Activated T-helper 17 cell treated with anti-CD3 and anti-CD28 coated beads, Interleukin-2, amount 50 U/mL, for 72 hours (primary cell): ENCODE data around the gene EHBP1. TPM values are rescaled to one million over a fixed set of nuclear protein-coding genes. Genes with fewer than 3 reads are reported as not detected.
"Not testable (repeated sequence)": the region's sequence is repeated elsewhere in the genome, so short reads cannot be mapped to it uniquely, and the experiment has no call there.

Source experiments
- ATAC-seq: fragments of 150-1000 bp; cut with Tn5 transposase; replicated peaks from 2 replicates; pipeline ENCODE4 v1.10.0; 2021; ENCODE audit warnings: mild to moderate bottlenecking, moderate library complexity
- H3K27ac Mint-ChIP-seq: one replicate; pipeline ENCODE4 v1.8.0; 2022; ENCODE audit warnings: mixed read lengths
- H3K27me3 Mint-ChIP-seq: one replicate; pipeline ENCODE4 v1.8.0; 2022; ENCODE audit warnings: mixed read lengths
- H3K36me3 Mint-ChIP-seq: one replicate; pipeline ENCODE4 v1.8.0; 2022; ENCODE audit warnings: low read depth, mild to moderate bottlenecking, mixed read lengths
- H3K4me1 Mint-ChIP-seq: one replicate; pipeline ENCODE4 v1.8.0; 2022; ENCODE audit warnings: mixed read lengths
- H3K4me3 Mint-ChIP-seq: one replicate; pipeline ENCODE4 v1.8.0; 2022; ENCODE audit warnings: mild to moderate bottlenecking, mixed read lengths
- H3K9me3 Mint-ChIP-seq: one replicate; pipeline ENCODE4 v1.8.0; 2022; ENCODE audit warnings: mixed read lengths
- total RNA-seq, 2 donors: library from RNA; stranded (reverse); gene quantifications; one replicate each; pipeline ENCODE4 v1.2.3, GENCODE V29; 2022

Gene EHBP1
- total RNA-seq, 2 donors from 2014 or later: 21.5 to 22.0 TPM

DNA sequence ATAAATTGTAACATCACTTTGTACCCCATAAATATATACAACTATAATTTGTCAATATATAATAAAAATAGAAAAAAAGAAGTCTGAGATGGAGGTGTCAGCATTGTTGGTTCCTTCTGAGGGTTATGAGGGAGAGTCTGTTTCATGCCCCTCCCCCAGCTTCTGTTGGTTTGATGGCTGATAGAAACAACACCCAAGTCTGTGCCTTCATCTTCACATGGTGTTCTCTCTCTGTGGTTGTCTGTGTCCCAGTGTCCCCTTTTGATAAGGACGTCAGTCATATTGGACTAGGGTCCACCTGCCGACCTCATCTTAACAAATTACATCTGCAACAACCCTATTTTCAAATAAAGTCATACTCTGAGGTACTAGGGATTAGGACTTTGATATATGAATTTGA is 20.3 kb upstream of the EHBP1 start:
- no peak overlapping the region for H3K27ac Mint-ChIP-seq
- ATAC-seq: no peak
- no peaks in the 10 kb centered on the region for H3K4me1 Mint-ChIP-seq
- no peaks in the 10 kb centered on the region for H3K9me3 Mint-ChIP-seq
- no peaks in the 10 kb centered on the region for H3K36me3 Mint-ChIP-seq
- no peak overlapping the region for H3K4me3 Mint-ChIP-seq
- peaks cover 24% of the 10 kb centered on the region for H3K27me3 Mint-ChIP-seq

GRCh38 chr2:62686012-62686685 is 19.4 kb upstream of the EHBP1 start:
- Mint-ChIP-seq H3K27ac (no peak overlapping the region), H3K4me3 (no peak overlapping the region), H3K27me3 (peaks cover 20% of the 10 kb centered on the region), H3K36me3 (no peaks in the 10 kb centered on the region), H3K9me3 (no peaks in the 10 kb centered on the region), H3K4me1 (no peaks in the 10 kb centered on the region)
- ATAC-seq: no peak

DNA sequence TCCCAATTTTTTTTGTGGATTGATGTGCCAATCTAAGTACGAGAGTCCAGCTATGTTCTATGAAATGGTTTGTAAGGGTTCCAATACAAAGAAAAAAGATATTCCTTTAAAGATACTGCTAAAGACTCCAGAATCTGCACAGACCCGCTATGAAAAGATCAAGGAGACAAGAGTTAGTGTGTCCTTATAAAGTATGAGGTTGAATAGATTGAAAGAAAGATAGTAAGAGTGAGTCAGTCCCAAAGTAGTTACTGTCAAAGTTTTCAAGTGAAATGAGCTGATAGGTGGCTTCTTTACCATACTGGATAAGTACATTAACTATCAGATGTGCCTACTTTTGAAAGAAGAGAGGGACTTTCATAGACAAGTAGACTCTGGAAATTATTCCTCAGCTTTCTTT is 17.9 kb upstream of the EHBP1 start:
- no peak for ATAC-seq
- no peak overlapping the region for H3K27ac Mint-ChIP-seq
- no peak overlapping the region for H3K4me3 Mint-ChIP-seq
- H3K36me3 Mint-ChIP-seq: no peaks in the 10 kb centered on the region
- peaks cover 15% of the 10 kb centered on the region for H3K27me3 Mint-ChIP-seq
- no peaks in the 10 kb centered on the region for H3K9me3 Mint-ChIP-seq
- no peaks in the 10 kb centered on the region for H3K4me1 Mint-ChIP-seq

- Mint-ChIP-seq H3K4me1 (no peaks in the 10 kb centered on the region), H3K27ac (no peak overlapping the region), H3K9me3 (no peaks in the 10 kb centered on the region), H3K36me3 (no peaks in the 10 kb centered on the region), H3K27me3 (peaks cover 22% of the 10 kb centered on the region), H3K4me3 (no peak overlapping the region)
- ATAC-seq: no peak
These were observed 16.7 kb upstream of the EHBP1 start for GRCh38 chr2:62688771-62689170.

DNA sequence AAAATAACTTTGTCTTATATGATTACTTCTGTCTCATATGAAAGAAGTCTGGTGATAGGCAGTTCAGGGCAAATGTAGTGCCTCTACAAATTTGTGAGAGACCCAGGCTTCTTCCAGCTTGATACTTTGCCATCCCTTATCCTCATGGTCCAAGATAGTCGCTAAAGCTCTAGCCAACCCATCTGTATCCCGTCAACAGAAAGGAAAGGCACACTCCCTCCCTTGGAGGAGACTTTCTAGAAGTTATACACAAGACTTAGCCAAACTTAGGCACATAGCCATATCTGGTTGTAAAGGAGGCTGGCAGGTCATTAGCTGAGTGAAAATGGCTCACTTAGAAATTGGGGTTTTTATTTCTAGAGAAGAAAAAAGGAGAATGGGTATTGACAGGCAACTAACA is 14.3 kb upstream of the EHBP1 start:
- Mint-ChIP-seq H3K27me3 (peaks cover 22% of the 10 kb centered on the region), H3K4me1 (no peaks in the 10 kb centered on the region), H3K27ac (no peak overlapping the region), H3K9me3 (no peaks in the 10 kb centered on the region), H3K4me3 (no peak overlapping the region), H3K36me3 (no peaks in the 10 kb centered on the region)
- ATAC-seq: no peak

GRCh38 chr2:62692225-62692624 is 13.3 kb upstream of the EHBP1 start:
- H3K4me3 Mint-ChIP-seq: no peak overlapping the region
- no peak for ATAC-seq
- no peaks in the 10 kb centered on the region for H3K4me1 Mint-ChIP-seq
- no peak overlapping the region for H3K27ac Mint-ChIP-seq
- H3K36me3 Mint-ChIP-seq: no peaks in the 10 kb centered on the region
- no peaks in the 10 kb centered on the region for H3K9me3 Mint-ChIP-seq
- peaks cover 22% of the 10 kb centered on the region for H3K27me3 Mint-ChIP-seq

- Mint-ChIP-seq H3K4me1 (no peaks in the 10 kb centered on the region), H3K36me3 (no peaks in the 10 kb centered on the region), H3K27ac (no peak overlapping the region), H3K9me3 (no peaks in the 10 kb centered on the region), H3K4me3 (no peak overlapping the region), H3K27me3 (peaks cover 9% of the 10 kb centered on the region)
- ATAC-seq: no peak
These were observed 6.9 kb upstream of the EHBP1 start for GRCh38 chr2:62698653-62699052.

DNA sequence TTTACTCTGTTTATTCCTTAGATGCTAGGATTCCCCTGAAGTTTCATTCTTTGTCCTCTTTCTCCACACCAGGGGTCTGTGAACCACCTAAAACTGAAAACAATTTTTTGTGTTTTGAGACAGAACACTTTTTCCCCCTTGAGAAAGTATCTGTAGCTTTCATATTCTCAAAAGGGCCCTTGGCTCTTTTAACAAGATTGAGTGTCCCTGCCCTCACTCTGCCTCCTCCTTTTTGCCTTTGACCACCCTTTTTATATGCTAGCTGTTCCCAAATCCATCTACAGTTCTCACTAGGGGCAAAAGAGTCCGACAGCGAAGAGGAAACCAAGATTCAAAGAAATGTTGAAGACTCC is 883 bp upstream of the EHBP1 start:
- peak overlapping the region; percentile 67 for H3K27ac Mint-ChIP-seq

GRCh38 chr2:62705859-62706720 is 577 bp downstream of the EHBP1 start:
- peaks cover 10% of the 10 kb centered on the region for H3K36me3 Mint-ChIP-seq
- peak; percentile 4 for ATAC-seq
- H3K27me3 Mint-ChIP-seq: no peaks in the 10 kb centered on the region
- peak overlapping the region; percentile 84 for H3K4me3 Mint-ChIP-seq
- H3K9me3 Mint-ChIP-seq: no peaks in the 10 kb centered on the region
- peak overlapping the region; percentile 67 for H3K27ac Mint-ChIP-seq
- peaks cover 22% of the 10 kb centered on the region for H3K4me1 Mint-ChIP-seq

More for the DNA sequence above, 883 bp upstream of the EHBP1 start:
- Mint-ChIP-seq H3K27me3 (no peaks in the 10 kb centered on the region), H3K36me3 (peaks cover 10% of the 10 kb centered on the region), H3K4me1 (peaks cover 22% of the 10 kb centered on the region), H3K4me3 (peak overlapping the region; percentile 84), H3K9me3 (no peaks in the 10 kb centered on the region)
- ATAC-seq: no peak

DNA sequence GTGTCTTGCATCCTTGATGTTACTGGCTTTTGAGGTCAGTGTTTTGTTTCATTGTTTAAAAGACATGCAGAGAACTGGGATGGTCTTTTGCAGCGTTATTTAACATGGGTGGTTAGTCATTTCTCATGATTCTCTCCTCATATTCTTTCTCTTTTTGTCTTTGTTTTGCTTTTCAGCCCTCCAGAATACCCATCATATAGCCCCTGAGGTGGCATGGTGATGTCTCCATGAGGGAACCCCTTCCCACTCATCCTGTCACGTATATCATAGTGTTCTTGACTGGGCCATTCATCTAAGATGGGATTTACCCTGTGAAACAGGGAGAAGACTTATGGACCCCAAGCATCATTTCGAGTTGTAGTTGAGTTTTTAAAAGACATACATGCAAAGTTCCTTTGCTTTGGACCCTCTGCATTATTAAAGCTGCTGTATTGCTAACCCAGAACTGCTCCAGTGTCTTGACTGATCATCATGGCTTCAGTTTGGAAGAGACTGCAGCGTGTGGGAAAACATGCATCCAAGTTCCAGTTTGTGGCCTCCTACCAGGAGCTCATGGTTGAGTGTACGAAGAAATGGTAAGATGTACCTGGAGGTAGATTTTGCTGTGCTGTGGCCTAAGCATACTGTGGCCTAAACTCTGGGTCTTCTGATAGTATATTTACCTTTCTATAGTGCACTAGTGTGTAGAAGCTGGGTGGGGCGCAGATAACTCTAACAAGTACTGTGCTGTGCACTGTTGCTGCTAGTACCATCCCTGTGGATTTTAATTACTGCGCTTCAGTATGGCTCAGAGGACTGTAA is 1.4 kb downstream of the EHBP1 start:
- Mint-ChIP-seq H3K36me3 (peaks cover 10% of the 10 kb centered on the region), H3K9me3 (no peaks in the 10 kb centered on the region), H3K27me3 (no peaks in the 10 kb centered on the region), H3K27ac (peak overlapping the region; percentile 67), H3K4me3 (peak overlapping the region; percentile 84), H3K4me1 (peaks cover 22% of the 10 kb centered on the region)
- no peak for ATAC-seq

GRCh38 chr2:62708751-62709150 is 3.2 kb downstream of the EHBP1 start:
- Mint-ChIP-seq H3K27ac (no peak overlapping the region), H3K4me3 (no peak overlapping the region), H3K9me3 (no peaks in the 10 kb centered on the region), H3K27me3 (no peaks in the 10 kb centered on the region), H3K4me1 (peaks cover 22% of the 10 kb centered on the region), H3K36me3 (peaks cover 10% of the 10 kb centered on the region)
- ATAC-seq: no peak

- H3K4me3 Mint-ChIP-seq: no peak overlapping the region
- no peaks in the 10 kb centered on the region for H3K27me3 Mint-ChIP-seq
- ATAC-seq: no peak
- H3K4me1 Mint-ChIP-seq: peaks cover 8% of the 10 kb centered on the region
- peaks cover 24% of the 10 kb centered on the region for H3K36me3 Mint-ChIP-seq
- no peak overlapping the region for H3K27ac Mint-ChIP-seq
- H3K9me3 Mint-ChIP-seq: no peaks in the 10 kb centered on the region
These were observed 6.5 kb downstream of the EHBP1 start for GRCh38 chr2:62711832-62712494.

DNA sequence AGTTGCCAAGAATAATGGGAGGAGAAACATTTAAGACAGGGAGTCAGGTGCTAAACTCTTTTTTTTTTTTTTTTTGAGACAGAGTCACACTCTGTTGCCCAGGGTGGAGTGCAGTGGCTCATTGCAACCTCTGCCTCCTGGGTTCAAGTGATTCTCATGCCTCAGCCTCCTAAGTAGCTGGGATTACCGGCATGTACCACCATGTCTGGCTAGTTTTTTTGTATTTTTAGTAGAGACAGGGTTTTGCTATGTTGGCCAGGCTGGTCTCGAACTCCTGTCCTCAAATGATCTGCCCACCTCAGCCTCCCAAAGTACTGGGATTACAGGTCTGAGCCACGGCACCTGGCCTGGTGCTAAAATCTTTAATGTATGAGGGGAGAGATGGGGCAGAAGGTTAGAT is 7.7 kb downstream of the EHBP1 start:
- not testable (repeated sequence) for H3K9me3 Mint-ChIP-seq, H3K27me3 Mint-ChIP-seq, H3K4me3 Mint-ChIP-seq, ATAC-seq, H3K4me1 Mint-ChIP-seq, H3K27ac Mint-ChIP-seq
- peaks cover 24% of the 10 kb centered on the region for H3K36me3 Mint-ChIP-seq

GRCh38 chr2:62713837-62714236 is 8.3 kb downstream of the EHBP1 start:
- ATAC-seq: no peak
- Mint-ChIP-seq H3K27ac (no peak overlapping the region), H3K4me3 (no peak overlapping the region), H3K27me3 (no peaks in the 10 kb centered on the region), H3K9me3 (no peaks in the 10 kb centered on the region), H3K36me3 (peaks cover 18% of the 10 kb centered on the region), H3K4me1 (peaks cover 3% of the 10 kb centered on the region)
